Peyer's patch (tissue), 4 donors: Measurements from ENCODE around the gene ASCC1.

ENCODE experiments used
- CTCF ChIP-seq, 6 experiments: fragments of 450-650 bp in 4 of 6; fragments of 200-600 bp in 2 of 6; sonication (generic) in 1 of 6; IDR thresholded peaks; one replicate each; pipeline ENCODE4 v1.5.1; 2017 to 2019; ENCODE audit warnings: antibody characterized with exemption in 6 of 6, mild to moderate bottlenecking in 3 of 6, moderate library complexity in 1 of 6
- POLR2A ChIP-seq, 2 donors: fragments of 450-650 bp; IDR thresholded peaks; one replicate each; pipeline ENCODE4 v1.5.1; 2017; ENCODE audit warnings: antibody characterized with exemption in 2 of 2, mild to moderate bottlenecking in 2 of 2, moderate library complexity in 2 of 2

GRCh38 chr10:72218325-72218724, 2.2 kb upstream of the ASCC1 start:
- TF ChIP-seq CTCF (IDR thresholded peaks at IDR 0.05) (no peak), POLR2A (IDR thresholded peaks at IDR 0.05) (no peak)
